GM12873 (cell line): ENCODE measurements around the gene CADPS2.

Experiments used
- CTCF ChIP-seq: IDR thresholded peaks from 2 replicates; pipeline ENCODE4 v1.5.1; 2012; ENCODE audit warnings: low read depth, mild to moderate bottlenecking, moderate library complexity, low read length, control low read depth; ENCODE audit not compliant: insufficient read depth; ENCODE audit errors: missing control alignments

CADPS2 gene

DNA sequence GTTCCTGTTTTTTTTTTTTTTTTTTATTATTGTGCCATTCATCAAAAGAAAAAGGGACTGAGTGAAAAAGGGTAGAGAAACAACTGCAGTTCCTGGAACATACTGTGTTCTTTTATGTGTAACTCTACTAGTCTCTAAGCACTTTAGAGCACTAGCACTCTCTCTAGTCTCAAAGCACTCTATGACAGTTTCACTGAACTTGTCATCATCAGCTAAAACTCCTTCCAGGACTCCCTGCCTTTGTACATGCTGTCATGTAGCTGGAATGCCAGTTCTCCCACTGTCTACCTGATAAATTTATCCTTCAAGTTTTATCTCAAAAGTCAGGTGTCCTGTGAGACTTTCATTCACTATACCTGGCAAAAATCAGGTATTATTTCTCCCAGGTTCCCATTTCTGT lies 333.5 kb downstream of the CADPS2 start:
- no peak for TF ChIP-seq CTCF

- no peak for TF ChIP-seq CTCF
These were observed 335.7 kb downstream of the CADPS2 start for GRCh38 chr7:122550545-122550944.

GRCh38 chr7:122549578-122549977 lies 336.7 kb downstream of the CADPS2 start:
- no peak for TF ChIP-seq CTCF

- TF ChIP-seq CTCF = no peak
These were observed 339.8 kb downstream of the CADPS2 start for GRCh38 chr7:122546496-122546895.

- no peak for TF ChIP-seq CTCF
These were observed 341.8 kb downstream of the CADPS2 start for GRCh38 chr7:122544463-122544862.

- no peak for TF ChIP-seq CTCF
These were observed 342.4 kb downstream of the CADPS2 start for GRCh38 chr7:122543891-122544290.

DNA sequence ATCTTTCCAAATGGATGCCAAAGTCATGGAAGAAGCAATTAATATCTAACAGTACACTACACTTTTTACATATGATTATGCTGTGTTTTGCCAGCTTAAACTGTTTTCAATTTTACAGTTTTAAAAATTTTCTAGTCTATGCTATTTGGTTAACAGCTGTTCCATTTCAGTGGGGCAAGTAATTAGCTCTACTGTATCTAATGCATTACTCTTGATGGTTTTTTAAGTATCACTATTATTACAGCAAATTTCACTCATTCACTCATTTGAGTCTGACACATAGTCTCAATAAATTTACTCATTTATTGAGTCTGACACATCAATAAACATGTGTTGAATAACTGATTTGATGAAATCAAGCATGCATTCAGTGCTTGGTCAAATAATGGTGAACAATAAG lies 343.1 kb downstream of the CADPS2 start:
- no peak for TF ChIP-seq CTCF

- no peak for TF ChIP-seq CTCF
These were observed 351.2 kb downstream of the CADPS2 start for GRCh38 chr7:122535086-122535485.
